ENCODE measurements around the gene PGM2.
"Not testable (repeated sequence)": the region's sequence is repeated elsewhere in the genome, so short reads cannot be mapped to it uniquely, and the experiment has no call there.

The PGM2 gene

GRCh38 chr4:37820458-37820857, 6.0 kb upstream of the PGM2 start:
- DNase-seq: not testable (repeated sequence)

DNA sequence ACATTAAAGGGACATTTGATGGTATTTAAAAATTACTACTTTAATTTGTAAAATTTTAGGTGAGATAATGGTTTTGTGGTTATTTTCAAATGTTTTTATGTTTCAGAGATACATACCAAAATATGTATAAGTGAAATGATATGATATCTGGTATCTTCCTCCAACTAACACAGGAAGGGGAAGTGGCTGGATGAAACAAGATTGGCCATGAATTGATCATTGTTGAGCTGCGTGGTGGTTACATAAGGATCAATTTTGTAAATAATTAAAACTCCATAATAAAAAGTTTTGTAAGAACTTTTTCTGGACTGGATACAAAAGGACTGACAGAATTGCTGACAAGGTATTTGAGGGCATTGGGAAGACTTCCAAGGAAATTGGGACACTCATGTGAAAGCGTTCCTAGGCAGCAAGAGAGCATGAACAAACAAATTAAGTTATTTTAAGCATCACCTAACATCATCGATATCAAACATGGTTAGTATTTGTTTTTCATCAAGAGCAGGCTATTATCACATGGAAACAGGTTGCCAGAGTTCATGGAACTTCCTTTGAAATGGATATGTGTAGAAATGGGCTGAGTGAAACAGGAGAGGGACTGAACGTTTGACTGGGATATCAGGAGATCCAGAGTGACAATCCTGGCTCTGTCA, 4.4 kb upstream of the PGM2 start:
- no peak for DNase-seq

DNA sequence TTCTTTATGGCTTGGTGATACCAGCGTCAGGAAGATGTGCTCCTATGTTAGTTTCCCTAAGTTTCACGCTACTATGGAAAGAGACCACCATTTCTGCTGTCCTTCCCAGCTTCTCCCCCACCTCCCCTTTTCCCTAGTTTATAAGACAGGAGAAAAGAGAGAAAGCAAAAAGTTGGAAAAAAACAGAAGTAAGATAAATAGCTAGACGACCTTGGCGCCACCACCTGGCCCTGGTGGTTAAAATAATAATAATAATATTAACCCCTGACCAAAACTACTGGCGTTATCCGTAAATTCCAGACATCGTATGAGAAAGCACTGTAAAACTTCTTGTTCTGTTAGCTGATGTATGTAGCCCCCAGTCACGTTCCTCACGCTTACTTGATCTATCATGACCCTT, 985 bp upstream of the PGM2 start:
- not testable (repeated sequence) for DNase-seq

GRCh38 chr4:37825968-37826294, 555 bp upstream of the PGM2 start:
- no peak for DNase-seq

DNA sequence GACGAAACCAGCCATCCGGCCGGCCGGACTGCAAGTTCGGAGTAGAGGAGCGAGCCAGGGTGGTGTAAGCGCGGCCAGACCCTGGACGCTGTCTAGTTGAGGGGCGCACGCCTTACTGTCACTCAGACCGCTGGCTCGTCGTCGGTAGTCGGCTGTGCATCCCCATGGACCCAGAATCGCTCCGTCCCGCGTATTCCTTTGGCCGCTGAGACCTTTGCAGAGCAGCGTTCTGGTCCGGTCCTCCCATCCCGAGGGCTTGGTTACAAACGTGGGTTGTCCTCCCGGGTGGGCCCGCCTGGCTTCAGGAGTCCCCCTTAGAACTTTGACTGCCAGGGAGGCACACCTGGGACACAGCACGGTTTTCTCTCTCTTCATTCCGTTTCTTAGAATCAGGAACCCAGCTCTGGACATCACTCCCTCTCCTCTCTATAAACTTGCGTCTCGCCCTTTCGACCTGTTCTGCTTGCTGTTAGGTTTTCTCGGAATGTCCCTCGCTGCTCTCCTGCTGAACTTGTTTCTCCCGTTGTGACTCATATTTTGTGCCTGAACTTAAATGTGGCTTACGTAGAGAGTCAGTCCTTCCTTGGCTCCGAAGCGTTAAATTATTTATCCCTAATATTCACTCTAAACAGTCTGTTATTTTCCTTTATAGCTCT, 672 bp downstream of the PGM2 start:
- DNase-seq: no peak

- DNase-seq: no peak
Observed at GRCh38 chr4:37827802-37828321, 1.4 kb downstream of the PGM2 start.

GRCh38 chr4:37828843-37829242, 2.4 kb downstream of the PGM2 start:
- DNase-seq: no peak

GRCh38 chr4:37830640-37831039, 4.2 kb downstream of the PGM2 start:
- peak; percentile 5 for DNase-seq

GRCh38 chr4:37835031-37835430, 8.5 kb downstream of the PGM2 start:
- DNase-seq: no peak

GRCh38 chr4:37835806-37836205, 9.3 kb downstream of the PGM2 start:
- DNase-seq: no peak

GRCh38 chr4:37836274-37836673, 9.8 kb downstream of the PGM2 start:
- no peak for DNase-seq

DNA sequence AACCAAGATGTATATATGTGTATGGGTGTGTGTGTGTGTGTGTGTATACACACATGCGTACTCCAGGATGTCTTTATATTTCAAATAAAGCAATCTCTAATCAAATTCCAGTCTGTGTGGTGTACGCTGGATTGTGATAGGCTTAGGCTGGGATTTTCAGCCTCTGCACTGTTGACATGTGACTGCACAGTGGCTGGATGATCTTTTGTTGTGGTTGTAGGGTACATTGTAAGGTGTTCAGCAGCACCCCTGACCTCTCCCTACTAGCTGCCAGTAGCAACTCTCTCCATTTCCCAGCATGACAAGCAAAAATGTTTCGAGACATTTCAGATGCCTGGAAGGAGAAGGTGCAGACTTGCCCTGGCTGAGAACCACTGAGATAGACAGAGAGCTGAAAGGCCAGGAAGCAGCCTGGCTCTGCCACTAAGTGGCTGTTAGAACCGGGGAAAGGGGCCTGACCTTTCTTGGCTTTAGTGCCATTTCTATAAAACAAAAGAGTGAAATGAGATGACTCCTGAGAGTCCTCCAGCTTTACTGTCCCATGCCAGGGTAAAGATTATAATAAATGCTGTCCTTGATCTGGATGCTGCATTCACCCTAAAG, 10.5 kb downstream of the PGM2 start:
- DNase-seq: no peak

- no peak for DNase-seq
Observed at GRCh38 chr4:37837446-37837845, 11.0 kb downstream of the PGM2 start.

- no peak for DNase-seq
Observed at GRCh38 chr4:37839426-37839825, 12.9 kb downstream of the PGM2 start.

GRCh38 chr4:37844204-37844603, 17.7 kb downstream of the PGM2 start:
- DNase-seq: no peak

GRCh38 chr4:37845201-37845600, 18.7 kb downstream of the PGM2 start:
- no peak for DNase-seq

DNA sequence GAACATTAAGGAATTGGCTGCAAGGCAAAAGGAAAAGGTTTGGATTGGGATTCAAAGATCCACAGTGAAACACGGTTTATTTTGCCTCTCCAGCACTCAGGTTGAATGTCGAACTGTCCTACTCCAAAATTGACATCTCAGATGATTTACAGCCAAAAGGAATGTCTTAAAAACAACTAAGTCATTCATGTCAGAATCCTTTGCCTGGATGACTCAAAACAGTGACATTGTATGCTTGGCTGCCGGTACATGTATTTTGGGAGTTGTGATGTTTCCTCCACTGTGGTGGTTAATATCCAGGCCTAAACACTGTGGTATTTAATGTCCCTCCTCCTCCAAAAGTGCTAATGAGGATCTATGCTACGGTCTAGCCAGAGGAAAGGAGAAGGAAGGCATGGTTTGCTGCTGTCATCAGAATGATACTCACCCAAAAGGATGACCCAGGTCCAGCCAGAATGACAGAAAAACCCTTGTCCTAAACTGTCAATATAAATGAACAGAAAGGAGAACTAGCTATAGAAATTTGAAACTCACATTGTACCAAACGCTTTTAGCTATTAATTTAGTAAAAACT, 20.9 kb downstream of the PGM2 start:
- no peak for DNase-seq

- no peak for DNase-seq
Observed at GRCh38 chr4:37852376-37852775, 25.9 kb downstream of the PGM2 start.

- DNase-seq: no peak
Observed at GRCh38 chr4:37858112-37858511, 31.6 kb downstream of the PGM2 start.

GRCh38 chr4:37858872-37859271, 32.4 kb downstream of the PGM2 start:
- no peak for DNase-seq

DNA sequence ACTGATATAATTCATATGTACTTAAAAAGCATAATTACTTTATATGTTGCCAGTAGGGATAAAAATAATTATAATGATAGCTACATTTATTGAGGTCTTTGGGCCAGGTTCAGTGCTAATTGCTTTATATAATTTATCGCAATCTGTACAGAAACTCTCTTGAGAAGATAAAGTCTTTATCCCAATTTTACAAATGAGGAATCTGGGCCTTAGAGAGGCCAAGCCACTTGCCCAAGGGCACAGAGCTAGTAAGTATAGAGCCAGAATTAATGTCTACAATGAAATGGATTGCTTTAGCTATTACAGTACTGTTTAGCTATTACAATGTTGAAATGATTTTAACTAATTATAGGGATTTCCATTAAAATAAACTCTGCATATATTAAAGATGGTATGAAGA, 33.8 kb downstream of the PGM2 start:
- no peak for DNase-seq

GRCh38 chr4:37862961-37863360, 36.5 kb downstream of the PGM2 start:
- DNase-seq: no peak

GRCh38 chr4:37864786-37865185, 38.3 kb downstream of the PGM2 start:
- no peak for DNase-seq

GRCh38 chr4:37865450-37865849, 39.0 kb downstream of the PGM2 start:
- no peak for DNase-seq
